NCI-H69 (cell line): ENCODE measurements around the gene TMEM62.

Source experiments
- DNase-seq: peaks from one replicate; lab custom pipeline; 2025; lab: John Stamatoyannopoulos, UW

Gene TMEM62

GRCh38 chr15:43133430-43134156 lies at the start of gene TMEM62:
Gene TMEM62, plus strand, starts transcription at chr15:43133586. Its CDS starts 217 bp downstream, at chr15:43133803.
- DNase-seq: peak; percentile 90

- DNase-seq: no peak
These were observed 47.5 kb upstream of the TMEM62 start for GRCh38 chr15:43085921-43086320.

GRCh38 chr15:43086551-43086950 lies 46.8 kb upstream of the TMEM62 start:
- DNase-seq: no peak

- no peak for DNase-seq
These were observed 41.5 kb upstream of the TMEM62 start for GRCh38 chr15:43091859-43092258.

- DNase-seq: no peak
These were observed 40.4 kb upstream of the TMEM62 start for GRCh38 chr15:43093026-43093425.

GRCh38 chr15:43094416-43095030 lies 38.9 kb upstream of the TMEM62 start:
- DNase-seq: no peak

- no peak for DNase-seq
These were observed 38.1 kb upstream of the TMEM62 start for GRCh38 chr15:43095243-43095642.

GRCh38 chr15:43095708-43096347 lies 37.6 kb upstream of the TMEM62 start:
- DNase-seq: no peak

- no peak for DNase-seq
These were observed 37.0 kb upstream of the TMEM62 start for GRCh38 chr15:43096411-43096810.

GRCh38 chr15:43099105-43099845 lies 34.1 kb upstream of the TMEM62 start:
- DNase-seq: no peak

- DNase-seq: no peak
These were observed 32.4 kb upstream of the TMEM62 start for GRCh38 chr15:43100971-43101370.

- no peak for DNase-seq
These were observed 31.2 kb upstream of the TMEM62 start for GRCh38 chr15:43102187-43102586.

- DNase-seq: no peak
These were observed 29.5 kb upstream of the TMEM62 start for GRCh38 chr15:43103907-43104306.

- no peak for DNase-seq
These were observed 29.0 kb upstream of the TMEM62 start for GRCh38 chr15:43104426-43104825.

- DNase-seq: peak; percentile 42
These were observed 28.2 kb upstream of the TMEM62 start for GRCh38 chr15:43105077-43105736.

GRCh38 chr15:43105778-43106485 lies 27.5 kb upstream of the TMEM62 start, which contains the start of gene UBR1:
Gene UBR1, minus strand, starts transcription at chr15:43106038. Its CDS starts 16 bp downstream, at chr15:43106022.
- DNase-seq: peak; percentile 98

- no peak for DNase-seq
These were observed 26.9 kb upstream of the TMEM62 start for GRCh38 chr15:43106486-43106829.

GRCh38 chr15:43107751-43108150 lies 25.6 kb upstream of the TMEM62 start:
- no peak for DNase-seq

- DNase-seq: peak; percentile 16
These were observed 22.0 kb upstream of the TMEM62 start for GRCh38 chr15:43111354-43111753.

GRCh38 chr15:43118286-43118685 lies 15.1 kb upstream of the TMEM62 start:
- no peak for DNase-seq

- DNase-seq: no peak
These were observed 14.6 kb upstream of the TMEM62 start for GRCh38 chr15:43118829-43119228.
